Ecto neural progenitor cell (in vitro differentiated cells): ENCODE measurements around the gene TUBA4A.
"Not testable (repeated sequence)": the region's sequence is repeated elsewhere in the genome, so short reads cannot be mapped to it uniquely, and the experiment has no call there.

ENCODE experiments used
- DNase-seq: peaks from one replicate; pipeline ENCODE4 v3.0.0-alpha.2; 2018; ENCODE audit warnings: low spot score

Gene TUBA4A

DNA sequence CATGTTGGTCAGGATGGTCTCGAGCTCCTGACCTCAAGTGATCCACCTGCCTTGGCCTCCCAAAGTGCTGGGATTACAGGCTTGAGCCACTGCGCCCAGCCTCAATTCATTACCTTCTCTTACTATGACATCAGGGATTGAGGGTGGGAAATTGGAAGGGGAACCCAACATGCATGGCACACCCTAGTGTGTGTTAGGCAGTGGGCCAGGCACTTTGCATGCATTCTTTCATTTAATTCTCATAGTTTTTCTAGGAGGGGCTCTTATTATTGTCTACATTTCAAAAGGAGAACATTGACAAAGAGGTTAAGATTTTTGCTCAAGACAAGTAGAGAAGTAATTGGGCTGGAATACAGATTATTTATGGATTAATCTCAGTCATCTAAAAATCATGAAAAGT is 14.6 kb upstream of the TUBA4A start:
- no peak for DNase-seq

DNA sequence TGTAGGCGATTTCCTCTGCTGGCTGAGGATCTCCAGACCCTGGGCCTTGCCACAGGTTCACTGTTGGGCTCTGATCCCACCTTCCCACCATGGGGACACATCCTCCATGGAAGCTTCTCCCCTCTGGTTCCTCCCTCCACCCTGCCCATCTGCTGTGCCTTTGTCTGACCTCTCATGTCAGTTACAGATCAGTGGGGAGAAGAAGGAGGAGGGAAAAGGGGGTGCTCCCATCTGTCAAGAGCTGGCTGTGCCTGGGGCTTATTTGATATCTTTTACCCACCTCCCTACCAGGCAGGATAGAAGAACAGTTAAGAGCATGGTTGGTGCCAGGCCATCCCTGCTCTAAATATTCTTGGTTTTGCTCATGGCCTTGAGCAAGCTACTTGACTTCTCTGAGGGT is 13.2 kb upstream of the TUBA4A start:
- no peak for DNase-seq

DNA sequence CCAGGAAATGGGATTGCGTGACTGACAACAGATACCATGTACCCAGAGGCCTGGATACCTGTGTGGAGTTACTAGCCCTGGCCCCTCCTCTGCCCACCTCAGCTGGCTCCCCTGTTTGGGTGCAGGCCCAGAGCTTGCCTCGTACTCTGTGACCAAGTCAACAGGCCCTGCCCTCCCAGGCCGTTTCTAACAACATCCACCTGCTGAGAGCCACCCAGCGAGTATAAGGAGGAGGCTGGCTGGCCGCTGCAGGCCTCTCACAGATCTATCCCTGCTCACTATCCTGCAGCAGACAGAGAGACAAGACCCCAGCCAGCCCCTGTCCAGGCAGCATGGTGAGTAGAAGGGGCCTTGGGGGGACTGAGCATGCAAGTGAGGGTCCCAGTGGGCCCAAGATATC is 12.5 kb upstream of the TUBA4A start:
- DNase-seq = no peak

DNA sequence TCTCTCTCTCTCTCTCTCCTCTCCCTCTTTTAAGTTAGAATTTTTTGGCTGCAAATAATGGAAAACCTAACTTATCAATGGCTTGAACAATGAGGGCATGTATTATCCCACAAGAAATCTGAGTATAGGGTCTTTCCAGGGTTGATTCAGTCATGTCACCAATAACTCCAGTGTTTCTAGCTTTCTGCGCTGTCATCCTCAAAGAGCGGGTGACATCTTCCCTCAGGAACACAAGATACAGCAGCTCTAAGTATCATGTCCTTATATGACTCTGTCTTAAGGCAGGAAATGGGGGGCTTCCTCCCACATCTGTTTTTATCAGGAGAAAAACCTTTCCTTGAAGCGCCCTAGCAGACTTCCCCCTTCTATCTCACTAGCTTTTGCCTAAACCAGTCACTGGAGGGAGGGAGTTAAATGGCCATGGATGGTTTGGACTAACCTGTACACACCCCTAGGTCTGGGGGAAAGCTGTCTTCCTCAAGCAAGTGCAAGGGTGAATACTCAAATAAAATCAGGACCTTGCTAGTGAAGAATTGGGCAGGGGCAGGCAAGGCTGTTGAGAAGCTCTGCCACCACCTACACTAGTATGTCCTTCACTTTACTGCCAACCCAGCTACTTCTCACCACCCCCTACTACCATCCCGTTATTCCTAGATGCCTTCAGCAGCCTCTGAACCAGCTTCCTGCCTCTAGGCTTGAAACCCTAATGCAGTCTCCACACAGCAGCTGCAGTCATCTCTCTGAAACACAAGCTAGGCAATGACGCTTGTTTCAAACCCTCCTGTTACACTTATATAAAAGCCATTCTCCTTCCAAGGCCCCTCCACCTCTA is 7.5 kb upstream of the TUBA4A start:
- no peak for DNase-seq

DNA sequence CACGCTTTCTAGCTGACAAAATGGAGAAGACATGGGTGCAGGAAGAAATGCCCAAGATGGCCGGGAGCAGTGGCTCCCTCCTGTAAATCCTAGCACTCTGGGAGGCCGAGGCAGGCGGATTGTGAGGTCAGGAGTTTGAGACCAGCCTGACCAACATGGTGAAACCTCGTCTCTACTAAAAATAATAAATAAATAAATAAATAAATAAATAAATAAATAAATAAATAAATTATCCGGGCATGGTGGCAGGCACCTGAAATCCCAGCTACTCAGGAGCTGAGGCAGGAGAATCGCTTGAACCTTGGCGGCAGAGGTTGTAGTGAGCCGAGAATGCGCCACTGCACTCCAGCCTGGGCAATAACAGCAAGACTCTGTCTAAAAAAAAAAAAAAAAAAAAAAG is 5.2 kb upstream of the TUBA4A start:
- DNase-seq = not testable (repeated sequence)

DNA sequence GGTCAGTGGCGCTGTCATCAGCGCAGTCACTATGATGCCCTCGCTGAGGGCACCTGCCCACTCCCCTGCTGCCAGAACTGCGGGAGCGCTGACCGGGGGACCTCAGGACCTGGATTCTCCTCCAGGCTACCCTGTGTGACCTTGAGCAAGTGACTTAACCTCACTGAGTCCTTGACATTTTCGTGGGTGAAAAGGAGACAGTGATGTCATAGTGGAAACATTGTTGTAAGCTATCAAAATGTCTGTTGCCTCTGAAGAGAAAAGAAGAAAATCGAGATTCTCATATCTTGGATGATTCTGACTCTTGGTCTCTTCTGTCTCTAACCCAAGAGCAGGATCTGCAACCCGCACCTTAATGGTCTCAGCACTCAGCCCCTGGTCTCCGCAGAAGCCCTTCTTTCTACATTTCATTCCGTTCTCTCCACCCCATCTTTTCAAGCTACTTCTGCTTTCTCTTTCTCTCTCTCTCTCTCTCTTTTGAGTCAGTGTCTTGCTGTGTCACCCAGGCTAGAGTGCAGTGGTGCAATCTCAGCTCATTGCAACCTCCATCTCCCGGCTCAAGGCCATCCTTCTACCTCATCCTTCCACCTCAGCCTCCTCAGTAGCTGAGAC is 978 bp upstream of the TUBA4A start:
- DNase-seq = no peak

DNA sequence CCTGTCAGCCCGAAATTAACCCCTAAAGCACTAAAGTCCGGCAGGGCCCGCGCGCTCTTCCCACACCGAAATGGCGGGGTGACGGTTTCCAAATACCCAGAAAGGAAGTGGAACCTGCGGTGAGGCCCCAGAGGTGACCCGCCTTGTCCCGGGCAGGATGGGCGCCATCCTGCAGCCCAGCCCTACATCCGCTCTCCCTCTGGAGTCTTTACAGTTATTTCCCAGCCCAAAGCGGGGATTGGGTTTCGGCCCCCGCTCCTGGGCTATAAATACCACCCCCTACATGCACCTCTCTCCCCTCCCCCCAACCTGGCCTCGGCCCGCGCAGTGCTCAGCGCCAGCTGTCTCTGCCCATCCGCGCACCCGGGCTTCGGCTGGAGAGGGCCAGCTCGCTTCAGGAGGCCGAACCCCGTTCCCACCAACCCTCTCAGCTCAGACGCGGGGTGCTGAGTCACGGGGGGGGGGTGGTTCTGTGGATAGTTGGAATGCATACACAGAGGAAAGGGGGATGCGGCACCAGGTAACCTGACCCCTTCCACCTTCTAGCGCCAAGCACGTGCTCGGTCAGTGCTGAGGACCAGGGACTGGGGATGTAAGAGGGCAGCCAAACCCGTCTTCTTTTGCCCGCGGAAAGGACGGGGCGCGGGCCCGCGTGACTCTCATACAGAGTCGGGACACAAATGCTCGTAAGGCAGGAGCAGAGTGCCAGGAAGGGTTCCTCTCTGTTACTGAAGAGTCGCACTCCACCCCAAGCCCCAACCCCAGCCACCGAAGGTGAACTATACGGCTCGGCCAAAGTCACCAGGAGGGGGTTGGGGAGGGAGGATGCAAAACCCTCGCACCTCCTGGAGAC is 592 bp downstream of the TUBA4A start, which contains the start of gene TUBA4B:
TUBA4B (plus strand) TSS at position 344 of the 853 bp plus-strand sequence; CDS start at position 509, 165 bp downstream.
- no peak for DNase-seq

DNA sequence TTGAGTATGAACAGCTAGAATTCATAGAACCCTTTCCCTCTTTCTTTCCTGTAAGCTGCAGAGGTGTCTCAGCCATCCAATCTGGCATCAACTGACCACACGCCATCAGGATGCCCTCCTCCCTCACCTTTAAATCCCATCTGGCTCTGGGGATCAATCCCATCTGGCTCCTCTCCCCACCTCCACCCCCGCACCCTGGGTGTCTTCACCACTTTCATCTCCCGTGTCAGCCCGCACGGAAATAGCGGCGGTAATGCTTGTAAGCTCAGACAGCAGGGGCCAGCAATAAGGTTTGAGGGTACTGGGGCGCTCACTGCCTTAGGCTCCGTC is 1.2 kb downstream of the TUBA4A start:
- no peak for DNase-seq

DNA sequence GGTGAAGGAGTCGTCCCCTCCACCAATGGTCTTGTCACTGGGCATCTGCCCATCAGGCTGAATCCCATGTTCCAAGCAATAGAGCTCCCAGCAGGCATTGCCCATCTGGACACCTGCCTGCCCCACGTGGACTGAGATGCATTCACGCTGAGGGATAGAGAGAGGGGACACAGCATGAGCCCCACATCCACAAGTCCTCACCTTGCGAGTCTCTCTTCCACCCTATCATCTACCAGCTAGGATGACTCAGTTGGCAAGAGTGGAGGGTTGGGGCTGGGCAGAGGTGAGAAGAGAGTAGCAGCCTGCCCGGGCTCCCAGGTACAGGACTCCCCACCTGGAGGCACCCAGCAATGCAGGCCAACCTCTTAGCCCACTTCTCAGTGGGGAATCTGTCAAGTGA is 1.6 kb downstream of the TUBA4A start:
- DNase-seq = no peak

DNA sequence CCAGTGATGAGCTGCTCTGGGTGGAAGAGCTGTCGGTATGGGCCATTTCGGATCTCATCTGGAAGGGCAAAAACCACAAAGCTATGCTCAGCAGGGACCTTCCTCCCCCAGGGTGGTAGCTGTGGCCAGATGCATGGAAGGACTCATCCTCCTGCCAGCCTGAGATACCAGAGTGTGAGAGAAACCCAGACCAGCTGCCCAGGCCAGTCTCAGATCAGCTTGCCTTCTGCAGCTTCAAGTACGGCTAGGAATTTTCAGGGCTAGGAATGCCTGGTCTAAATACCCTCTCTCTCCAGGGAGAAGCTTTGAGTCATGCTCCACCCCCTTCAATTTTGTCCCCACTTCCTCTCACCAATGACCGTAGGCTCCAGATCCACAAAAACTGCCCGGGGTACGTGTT is 2.1 kb downstream of the TUBA4A start:
- no peak for DNase-seq

DNA sequence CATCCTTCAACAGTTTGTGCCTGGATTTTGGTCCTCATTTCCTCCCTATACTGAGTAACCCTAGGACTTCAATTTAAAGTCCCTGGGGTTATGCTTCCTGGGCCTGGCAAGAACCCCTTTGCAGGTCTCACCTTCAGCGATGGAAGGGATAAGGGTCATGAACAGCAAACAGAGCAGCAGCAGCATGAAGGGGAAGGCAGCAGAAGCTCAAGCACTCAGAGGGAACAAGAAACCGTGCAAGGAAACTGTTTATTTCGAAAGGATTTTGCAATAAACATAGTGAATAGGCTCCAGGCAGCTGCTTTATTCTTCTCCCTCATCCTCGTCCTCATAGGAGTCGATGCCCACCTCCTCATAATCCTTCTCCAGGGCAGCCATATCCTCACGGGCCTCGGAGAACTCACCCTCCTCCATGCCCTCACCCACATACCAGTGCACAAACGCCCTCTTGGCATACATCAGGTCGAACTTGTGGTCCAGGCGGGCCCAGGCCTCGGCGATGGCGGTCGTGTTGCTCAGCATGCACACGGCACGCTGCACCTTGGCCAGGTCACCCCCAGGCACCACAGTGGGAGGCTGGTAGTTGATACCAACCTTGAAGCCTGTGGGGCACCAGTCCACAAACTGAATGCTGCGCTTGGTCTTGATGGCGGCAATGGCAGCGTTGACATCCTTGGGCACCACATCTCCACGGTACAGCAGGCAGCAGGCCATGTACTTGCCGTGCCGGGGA is 3.5 kb downstream of the TUBA4A start:
- DNase-seq = no peak

DNA sequence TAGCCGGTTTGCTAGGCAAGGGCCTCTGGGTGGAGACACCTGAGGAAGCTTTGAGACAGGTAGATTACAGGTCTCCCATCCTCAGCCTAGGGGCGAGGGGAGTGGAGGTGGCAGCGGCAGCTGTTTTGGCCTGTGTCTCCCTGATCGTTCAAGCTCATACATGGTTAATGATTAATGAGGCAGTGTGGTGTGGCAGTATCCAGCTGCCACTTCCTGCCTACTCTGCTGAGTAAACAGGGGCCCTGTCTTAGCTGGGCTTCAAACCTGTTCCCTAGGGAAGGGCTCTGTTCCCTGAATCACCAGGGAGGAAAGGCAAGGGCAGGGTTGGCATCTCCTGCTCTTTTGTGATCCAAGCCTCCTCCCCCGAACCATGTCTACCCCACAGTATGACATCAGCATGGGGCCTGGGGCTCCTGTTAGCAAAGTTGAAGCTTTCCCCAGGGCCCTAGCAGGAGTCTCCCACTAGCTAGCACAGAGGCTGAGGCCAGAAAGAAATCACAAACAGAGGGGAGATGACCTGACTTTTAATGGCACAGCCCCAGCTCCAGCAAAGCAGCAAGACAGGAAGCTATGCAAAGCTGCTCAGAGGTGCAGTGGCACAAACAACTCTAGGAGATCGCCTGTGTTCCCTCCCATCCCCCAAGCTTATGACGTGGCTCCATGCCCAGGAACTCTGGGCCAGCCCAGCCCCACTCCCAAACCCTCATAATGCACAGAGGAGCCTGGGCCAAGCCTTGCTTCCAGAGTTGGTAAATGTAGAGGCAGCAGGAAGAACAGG is 4.3 kb downstream of the TUBA4A start:
- DNase-seq = no peak

DNA sequence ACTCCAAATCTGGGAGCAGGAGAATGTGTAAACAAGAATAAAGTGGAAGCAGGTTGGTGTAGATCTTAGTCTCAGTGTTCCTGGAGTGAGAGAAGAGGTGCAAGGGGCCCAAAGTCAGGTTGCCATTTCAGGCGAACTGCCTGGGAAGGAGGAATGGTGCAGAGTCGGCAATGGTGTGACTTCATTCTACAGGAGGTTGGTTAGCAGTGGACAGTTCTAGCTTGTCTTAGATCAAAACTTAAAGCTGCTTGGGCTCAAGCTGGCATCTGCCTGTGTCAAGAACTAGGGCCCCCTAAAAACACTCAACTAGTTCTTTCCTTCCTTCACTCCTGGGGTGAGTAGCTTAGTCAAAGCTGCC is 4.9 kb downstream of the TUBA4A start:
- DNase-seq = no peak

DNA sequence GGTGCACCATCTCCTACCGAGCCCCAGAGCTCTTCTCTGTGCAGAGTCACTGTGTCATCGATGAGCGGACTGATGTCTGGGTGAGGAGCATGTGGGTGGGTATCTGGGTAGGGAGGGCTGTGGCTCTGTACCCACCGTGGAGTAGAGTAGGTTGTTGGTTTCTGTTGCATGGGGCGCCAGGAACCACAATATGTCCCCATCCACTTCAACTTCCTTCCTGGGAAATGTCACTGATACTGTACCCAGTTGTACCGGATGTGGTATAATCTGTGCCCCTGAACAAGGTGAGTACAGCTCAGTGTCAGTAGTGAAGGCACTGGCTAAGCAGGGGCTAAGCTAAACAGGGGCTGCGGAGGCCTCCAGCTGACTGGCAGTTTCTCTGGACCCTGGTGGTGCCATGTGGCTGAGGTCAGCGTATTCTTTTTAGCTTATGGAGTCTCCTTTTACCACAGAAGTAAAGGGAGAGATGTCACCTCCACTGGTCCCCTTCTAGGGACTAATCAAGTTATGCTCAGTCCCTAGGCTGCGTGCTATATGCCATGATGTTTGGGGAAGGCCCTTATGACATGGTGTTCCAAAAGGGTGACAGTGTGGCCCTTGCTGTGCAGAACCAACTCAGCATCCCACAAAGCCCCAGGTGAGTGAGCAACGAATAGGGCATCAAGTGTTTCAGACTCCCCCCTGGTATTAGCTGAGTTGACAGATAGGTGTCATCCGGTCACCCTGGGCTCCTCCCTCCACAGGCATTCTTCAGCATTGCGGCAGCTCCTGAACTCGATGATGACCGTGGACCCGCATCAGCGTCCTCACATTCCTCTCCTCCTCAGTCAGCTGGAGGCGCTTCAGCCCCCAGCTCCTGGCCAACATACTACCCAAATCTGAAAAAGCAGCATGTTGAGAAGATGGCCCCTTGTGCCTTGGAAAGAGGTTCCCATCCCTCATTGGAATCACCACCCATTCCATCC is 5.8 kb downstream of the TUBA4A start:
- DNase-seq = no peak

DNA sequence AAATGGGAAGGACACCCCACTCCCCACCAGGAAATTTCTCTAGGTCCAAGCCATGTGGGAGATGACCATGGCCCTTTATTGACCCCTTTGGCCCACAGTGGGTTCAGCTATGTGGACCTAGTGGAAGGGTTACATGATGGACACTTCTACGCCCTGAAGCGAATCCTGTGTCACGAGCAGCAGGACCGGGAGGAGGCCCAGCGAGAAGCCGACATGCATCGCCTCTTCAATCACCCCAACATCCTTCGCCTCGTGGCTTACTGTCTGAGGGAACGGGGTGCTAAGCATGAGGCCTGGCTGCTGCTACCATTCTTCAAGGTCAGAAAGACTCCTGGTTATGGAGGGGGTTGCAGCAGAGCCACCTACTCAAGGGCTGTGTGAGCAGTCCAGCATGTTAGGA is 7.2 kb downstream of the TUBA4A start:
- no peak for DNase-seq

DNA sequence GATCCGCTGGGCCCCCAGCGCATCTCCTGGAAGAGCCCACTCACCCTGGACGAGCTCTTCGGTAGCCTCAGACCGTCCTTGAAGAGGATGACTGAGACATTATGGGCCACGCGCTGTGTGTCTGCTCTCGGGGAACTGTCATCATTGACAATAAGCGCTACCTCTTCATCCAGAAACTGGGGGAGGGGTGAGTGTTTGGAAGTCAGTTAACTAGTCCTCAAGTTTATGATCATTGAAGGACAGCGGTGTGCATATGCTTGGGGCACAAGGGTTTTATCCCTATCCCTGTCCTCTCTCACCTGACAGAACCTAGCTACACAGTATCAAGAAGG is 7.9 kb downstream of the TUBA4A start:
- no peak for DNase-seq

DNA sequence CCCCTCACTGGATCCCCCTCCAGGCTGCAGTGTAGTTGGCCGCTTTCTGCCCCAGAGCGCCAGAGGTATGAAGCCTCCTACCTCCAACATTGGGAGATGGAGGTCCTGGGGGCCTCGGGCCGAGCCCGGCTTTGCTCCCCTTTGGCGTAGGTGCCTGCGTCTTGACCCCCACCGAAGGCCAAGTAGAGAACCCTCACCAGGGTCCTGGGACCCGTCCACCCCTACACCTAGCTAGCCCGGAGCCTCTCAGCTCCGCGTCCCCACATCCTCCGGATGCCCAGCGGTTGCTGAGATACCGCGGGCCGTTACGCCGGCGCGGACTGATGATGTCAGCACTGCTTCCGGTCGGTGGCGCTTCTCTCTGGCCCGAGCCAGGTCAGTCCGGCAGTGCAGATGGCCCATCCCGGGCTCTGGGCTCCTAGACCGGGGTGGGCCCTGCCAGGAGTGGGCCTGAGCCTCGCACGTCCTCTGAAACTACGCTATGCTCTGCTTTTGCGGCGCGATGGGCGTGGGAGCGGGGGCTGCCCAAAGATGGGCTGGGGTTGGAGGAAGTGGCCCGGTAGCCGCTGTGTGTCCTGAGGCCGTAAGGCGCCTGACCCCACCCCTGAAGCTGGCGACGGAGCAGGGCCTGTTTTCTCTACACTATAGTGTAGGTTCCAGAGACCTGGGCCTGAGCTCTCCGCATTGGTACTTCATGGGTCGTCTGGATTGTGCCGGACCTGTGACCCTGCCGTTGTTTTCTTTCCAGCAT is 8.4 kb downstream of the TUBA4A start, which contains the start of the genes GLB1L and STK16:
GLB1L (minus strand) TSS at position 297 of the 751 bp plus-strand sequence. CDS start 1,871 bp downstream, outside the sequence.
STK16 (plus strand) TSS at position 332 of the 751 bp plus-strand sequence. CDS start 521 bp downstream, outside the sequence.
- DNase-seq = peak; percentile 98

DNA sequence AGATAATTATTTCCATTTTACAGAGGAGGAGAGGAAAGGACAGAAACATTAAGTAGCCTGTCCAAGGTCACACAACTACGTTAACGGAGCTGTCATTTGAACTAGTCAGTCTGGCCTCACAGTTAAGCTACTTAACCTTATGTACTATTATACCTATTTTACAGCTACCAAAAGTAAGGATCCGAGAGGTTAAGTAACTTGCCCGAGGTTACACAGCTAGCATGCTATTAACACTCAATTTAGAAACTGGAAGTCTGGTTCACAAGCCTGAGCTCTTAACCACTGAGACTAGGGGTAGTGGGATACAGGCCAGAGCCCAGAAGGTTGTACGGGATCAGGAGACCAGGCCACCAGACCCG is 8.9 kb downstream of the TUBA4A start:
- no peak for DNase-seq

DNA sequence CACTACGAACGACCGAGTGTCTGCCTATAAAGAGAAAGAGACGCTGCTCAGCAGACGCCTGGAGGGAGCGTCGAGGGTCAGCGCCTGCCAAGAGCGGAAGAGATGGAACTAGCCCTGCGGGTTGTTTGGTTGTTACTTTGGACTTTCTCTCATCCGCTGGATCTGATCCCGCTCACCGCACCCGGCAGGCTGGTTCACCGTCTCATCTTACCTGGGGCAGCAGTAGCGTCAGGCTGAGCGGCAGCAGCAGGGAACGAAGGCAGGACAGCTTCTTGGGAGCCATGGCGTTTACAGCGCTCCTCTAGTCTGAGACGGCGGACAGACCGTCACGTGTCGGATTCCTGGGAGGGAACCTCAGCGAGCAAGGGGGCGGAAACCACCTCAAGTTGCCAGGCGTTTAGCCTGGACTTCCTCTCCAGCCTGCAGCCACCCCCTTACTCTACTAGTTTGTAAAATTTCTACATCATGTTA is 10.4 kb downstream of the TUBA4A start:
- DNase-seq = no peak
